Epithelial cell of alveolus of lung (primary cell): ENCODE results near the gene PAK6. TPM values are rescaled to one million over a fixed set of nuclear protein-coding genes. Genes with fewer than 3 reads are reported as not detected.

ENCODE experiments used
- total RNA-seq: library from RNA; depleted of rRNA; stranded (reverse); fragments of >200 nt; gene quantifications from 2 replicates; pipeline ENCODE4 v1.2.1, GENCODE V29; 2015

PAK6 gene
- 0.13 TPM in 1 of 2 replicates, not detected in the other for total RNA-seq

GRCh38 chr15:40238532-40239403 is at the start of gene PAK6:
Gene PAK6 (plus strand): TSS chr15:40239063. CDS start chr15:40264786, 25,723 bp downstream.

DNA sequence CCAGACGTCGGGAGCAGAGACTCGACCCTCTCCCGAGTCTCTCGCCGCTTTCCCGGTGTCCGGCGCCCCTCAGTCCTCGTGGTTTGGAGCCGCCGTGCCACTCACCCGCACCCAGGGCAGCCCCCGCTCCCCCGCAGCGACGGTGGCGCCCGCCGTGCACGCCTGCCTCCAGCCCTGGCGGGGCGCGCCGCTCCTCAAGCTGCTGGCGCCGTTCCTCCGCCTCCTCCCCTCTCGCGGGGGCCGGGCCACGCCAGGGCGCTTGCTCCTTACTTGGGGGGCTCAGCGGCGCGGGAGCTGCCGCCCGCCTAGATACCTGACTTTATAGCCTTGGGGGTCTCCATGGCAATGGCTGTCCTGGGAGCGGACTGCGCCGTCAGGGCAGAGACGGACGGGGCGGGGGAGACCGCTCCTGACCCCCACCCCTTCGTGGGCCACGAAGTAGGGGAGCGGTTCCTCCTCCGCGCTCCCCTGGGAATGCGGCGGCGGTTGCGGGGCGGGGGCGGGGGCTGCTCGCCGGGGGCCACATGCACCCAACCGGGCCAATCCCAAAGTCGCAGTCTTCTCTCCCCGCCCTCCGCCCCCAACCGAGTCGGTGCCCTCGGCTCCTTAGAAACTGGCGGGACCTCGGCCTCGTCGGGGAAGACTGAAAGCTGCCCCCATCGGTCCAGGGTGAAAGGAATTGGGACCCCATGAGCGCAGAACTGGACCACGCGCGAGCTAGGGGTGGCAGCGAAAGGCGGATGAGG is 44.2 kb downstream of the PAK6 start, which contains the start of gene ANKRD63:
ANKRD63 (minus strand) TSS at position 196 of the 746 bp plus-strand sequence. CDS start 478 bp downstream, outside the sequence.

GRCh38 chr15:40307421-40308211 is 68.8 kb downstream of the PAK6 start, which contains the start of gene PLCB2:
Gene PLCB2 (minus strand): TSS chr15:40307935. CDS start chr15:40307672, 263 bp downstream.

DNA sequence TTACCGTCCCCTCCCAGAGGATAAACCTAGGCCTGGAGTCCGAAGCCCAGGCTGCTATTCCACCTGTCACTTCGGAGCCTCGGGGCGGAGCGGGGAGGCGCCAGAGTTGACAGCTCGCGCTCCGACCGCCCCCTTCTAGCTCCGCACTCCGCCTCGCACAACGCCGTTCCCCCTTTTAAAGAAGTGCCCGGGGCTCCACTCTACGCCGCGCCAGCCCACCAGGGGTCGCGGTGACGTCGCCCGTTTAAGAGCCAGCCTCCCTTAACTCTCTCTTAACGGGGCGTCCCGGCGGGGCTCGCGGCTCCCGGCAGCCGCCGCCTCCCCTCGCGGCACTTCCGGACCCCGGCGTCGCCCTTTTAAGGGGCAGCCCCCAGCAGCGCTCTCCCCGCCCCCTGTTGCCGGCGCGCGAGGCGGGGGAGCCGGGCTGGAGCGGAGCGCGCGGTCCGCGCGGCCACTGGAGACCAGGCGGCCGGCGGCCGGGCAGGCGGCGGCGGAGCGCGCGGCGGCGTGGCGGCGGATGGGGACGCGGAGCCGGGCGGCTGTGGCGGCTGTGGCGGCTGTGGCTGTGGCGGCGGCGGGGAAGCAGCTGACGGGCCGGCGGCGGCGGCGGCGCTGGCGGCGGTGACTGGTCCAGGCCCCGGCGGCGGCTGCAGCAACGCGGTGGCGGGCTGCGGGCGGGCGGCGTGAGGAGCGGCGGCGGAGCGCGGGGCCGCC is 84.5 kb downstream of the PAK6 start, which contains the start of gene INAFM2:
INAFM2 (plus strand) TSS at position 454 of the 714 bp plus-strand sequence. CDS start 364 bp downstream, outside the sequence.

Other genes with a start within 250 kb of the PAK6 start
- gene SRP14, start 199.9 kb upstream of the PAK6 start, total RNA-seq: 239 and 417 TPM in 2 replicates
- gene BMF, start 130.2 kb upstream of the PAK6 start, total RNA-seq: 1.7 and 30.4 TPM in 2 replicates
- gene BUB1B, start 78.0 kb upstream of the PAK6 start, total RNA-seq: 10.3 and 18.2 TPM in 2 replicates
- gene ANKRD63, start 44.0 kb downstream of the PAK6 start, total RNA-seq: not detected in 2 replicates
- gene PLCB2, start 68.9 kb downstream of the PAK6 start, total RNA-seq: 0.52 TPM in 1 of 2 replicates, not detected in the other
- 10.7 and 12.2 TPM in 2 replicates for gene INAFM2, start 84.6 kb downstream of the PAK6 start, total RNA-seq
- gene CCDC9B, start 101.9 kb downstream of the PAK6 start, total RNA-seq: 2.3 and 3.0 TPM in 2 replicates
- not detected in 2 replicates for gene PHGR1, start 112.0 kb downstream of the PAK6 start, total RNA-seq
- 0.08 and 0.13 TPM in 2 replicates for gene DISP2, start 119.2 kb downstream of the PAK6 start, total RNA-seq
- 26.0 and 32.6 TPM in 2 replicates for gene KNSTRN, start 143.7 kb downstream of the PAK6 start, total RNA-seq
- 30.5 and 32.3 TPM in 2 replicates for gene IVD, start 166.7 kb downstream of the PAK6 start, total RNA-seq
- gene BAHD1, start 201.9 kb downstream of the PAK6 start, total RNA-seq: 9.8 and 10.5 TPM in 2 replicates
- 29.5 and 41.4 TPM in 2 replicates for gene CHST14, start 231.9 kb downstream of the PAK6 start, total RNA-seq